Raji (cell line): ENCODE measurements around the gene DNAI2.

Source experiments
- POLR2A ChIP-seq: IDR thresholded peaks from 2 replicates; pipeline ENCODE4 v1.6.1; 2011; ENCODE audit warnings: low read depth, low read length, control low read depth; ENCODE audit not compliant: insufficient read depth

DNAI2 gene, protein sequence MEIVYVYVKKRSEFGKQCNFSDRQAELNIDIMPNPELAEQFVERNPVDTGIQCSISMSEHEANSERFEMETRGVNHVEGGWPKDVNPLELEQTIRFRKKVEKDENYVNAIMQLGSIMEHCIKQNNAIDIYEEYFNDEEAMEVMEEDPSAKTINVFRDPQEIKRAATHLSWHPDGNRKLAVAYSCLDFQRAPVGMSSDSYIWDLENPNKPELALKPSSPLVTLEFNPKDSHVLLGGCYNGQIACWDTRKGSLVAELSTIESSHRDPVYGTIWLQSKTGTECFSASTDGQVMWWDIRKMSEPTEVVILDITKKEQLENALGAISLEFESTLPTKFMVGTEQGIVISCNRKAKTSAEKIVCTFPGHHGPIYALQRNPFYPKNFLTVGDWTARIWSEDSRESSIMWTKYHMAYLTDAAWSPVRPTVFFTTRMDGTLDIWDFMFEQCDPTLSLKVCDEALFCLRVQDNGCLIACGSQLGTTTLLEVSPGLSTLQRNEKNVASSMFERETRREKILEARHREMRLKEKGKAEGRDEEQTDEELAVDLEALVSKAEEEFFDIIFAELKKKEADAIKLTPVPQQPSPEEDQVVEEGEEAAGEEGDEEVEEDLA

DNA sequence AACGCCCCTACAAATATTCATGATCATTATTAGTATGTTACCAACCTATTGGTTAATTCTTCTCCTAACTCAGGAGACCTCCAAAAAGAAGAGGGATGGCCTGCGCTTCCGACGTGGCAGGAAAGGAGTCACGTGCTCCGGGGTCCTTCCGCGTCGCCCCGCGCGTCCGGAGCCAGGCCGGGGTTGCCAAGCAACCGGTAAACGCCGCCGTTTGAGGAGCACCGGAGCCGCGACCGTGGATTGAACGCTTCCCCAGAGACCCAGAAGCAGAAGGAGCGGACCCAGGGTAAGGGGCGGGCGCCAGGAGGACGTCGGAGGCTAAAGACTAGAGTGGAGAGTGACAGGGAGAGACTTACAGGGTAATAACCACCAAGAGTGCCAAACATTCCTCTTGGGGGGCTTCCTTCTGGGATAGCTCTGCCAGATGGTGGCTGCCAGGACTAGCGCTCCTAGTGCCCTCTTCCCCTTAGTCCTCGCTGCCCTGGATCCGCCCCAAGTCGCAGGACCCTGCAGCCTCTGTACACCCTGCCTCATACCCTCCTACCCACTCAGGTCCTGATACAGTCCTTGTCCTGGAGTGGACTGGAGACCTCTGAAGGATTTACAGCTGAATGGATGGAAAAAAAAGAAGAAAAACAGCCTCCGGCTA lies at the start of gene DNAI2:
DNAI2 (plus strand) TSS at position 175 of the 649 bp plus-strand sequence. CDS start 7,584 bp downstream, outside the sequence.
- TF ChIP-seq POLR2A: no peak

DNA sequence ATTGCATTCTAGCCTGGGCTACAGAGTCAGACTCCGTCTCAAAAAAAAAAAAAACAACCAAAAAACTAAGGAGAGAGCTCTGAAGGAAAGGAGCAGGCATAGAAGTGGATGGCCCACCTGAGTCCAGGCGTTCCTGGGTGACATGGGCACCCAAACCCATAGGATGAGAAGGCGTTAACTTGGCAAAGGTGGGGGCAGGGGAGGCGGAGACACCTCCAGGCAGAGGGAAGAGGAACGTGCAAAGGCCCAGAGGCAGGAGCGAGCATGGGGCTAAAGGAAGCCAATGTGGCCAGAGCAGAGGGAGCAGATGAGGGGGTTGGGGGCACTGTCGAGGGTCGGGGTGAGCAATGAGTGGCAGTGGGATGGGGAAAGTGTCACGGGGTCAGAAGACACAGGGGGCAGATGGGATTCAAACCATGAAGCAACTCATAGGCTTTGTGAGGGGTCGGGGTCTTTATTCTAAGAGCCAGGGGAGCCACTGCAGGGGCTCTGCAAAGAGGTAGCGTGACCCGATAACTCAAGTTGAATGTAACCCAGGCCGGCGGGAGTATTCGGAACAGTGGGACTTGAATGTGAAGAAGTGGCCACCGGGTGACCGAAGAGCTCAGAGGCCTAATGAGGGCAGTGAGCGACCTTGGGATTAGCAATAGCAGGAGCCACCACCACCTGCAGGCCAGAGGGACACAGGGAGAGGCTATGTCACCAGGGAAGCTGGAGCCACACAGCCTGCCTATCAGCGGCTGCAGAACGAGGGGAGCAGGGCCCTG lies 48.9 kb upstream of the DNAI2 start:
- TF ChIP-seq POLR2A: no peak

DNA sequence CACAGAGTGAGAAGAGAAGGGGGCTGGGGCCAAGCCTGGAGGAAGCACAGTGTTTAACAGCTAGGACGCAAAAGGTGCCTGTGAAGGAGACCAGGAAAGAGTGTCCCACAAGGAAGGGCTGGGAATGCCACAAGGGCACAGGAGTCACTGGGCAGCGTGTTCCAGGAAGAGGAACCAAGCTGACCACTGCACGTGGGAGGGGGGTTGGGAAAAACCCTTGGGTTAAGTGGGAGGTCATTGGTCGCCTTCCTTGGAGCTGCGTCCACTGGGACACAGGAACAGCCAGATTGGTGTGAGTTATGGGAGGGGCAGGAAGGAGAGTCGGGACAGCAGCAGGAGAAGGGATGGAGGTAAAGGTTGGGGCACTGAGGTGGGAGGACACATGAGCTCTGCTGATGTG lies 47.8 kb upstream of the DNAI2 start:
- TF ChIP-seq POLR2A: no peak

DNA sequence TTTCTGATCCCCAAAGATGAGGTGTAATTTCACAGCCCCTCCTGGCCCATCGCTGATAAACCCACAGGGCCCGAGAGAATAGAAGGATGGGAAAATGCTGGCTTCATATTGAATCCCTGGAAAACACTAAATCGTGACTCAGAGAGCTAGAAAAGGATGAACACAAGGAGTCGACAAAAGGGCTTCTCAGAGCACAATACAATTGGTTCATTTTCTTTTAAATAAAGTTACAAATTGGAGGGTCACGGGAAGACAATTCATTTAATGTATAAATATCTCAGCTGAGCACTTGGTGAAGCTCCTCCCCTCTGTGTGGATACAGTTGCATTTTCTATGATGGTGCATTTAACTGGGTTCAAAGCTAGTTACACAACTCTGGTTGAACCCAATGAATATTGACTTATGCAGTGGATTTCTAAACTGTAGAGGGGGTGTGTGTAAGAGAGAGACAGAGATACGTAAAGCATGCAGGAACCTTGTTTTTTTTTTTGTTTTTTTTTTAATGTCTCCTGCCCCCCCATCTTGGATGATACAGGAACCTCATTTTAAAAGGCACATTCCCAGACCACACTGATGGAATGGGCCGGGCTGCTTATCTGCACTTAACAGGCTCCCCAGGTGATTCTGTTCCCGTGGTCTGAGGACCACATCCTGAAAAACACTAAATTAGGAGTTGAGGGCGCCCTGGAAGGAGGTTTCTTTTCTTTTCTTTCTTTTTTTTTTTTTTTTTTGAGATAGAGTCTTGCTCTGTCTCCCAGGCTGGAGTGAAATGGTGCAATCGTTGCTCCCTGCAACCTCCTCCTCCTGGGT lies 46.6 kb upstream of the DNAI2 start:
- TF ChIP-seq POLR2A: no peak

DNA sequence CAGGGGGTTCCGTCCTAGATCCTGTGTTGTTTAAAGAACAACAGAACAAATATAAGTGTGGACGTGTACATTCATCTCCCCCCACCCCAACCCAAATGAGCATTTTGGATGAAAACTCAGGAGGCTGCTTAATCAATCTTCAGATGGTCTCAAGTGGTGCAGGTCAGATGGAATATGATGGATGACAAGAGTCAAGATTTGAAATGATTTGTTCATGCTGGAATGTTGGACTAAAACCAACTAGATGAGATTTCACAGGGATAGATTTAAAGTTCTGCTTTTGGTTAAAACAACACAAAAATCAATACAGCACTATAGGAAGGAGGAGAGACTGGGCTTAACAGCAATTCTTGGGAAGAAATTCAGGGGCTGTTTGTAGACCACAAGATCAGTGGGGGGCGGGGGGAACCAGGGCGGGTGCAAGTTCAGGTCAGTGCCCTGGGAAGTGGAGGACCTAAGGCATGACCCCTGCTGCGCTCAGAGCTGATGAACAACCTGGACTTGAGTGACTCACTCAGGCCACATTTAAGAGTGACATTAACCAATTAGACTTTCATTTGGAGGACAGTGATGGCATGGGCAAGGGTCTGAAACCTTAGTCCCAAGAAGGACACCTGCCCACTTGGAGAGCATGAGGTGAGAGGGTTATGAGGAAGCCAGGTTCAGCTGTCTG lies 45.6 kb upstream of the DNAI2 start:
- TF ChIP-seq POLR2A: no peak

DNA sequence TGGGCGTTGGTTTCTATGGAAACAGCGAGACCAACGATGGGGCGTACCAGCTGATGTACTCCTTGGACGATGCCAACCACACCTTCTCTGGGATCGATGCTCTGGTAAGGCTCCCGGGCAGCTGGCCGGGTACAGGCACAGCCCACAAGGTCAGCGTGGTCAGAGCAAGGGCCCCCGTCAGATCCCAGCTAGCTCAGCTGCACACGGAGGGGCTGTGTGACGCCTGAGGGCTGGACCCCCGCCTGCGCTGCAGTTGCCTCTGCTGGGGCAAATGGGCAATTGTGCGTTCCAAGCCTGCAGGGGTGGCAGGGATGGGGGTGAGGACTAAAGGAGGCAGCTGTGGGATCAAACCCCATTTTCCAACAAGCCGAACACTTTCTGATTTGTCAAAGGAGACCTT lies 43.1 kb upstream of the DNAI2 start:
- no peak for TF ChIP-seq POLR2A

DNA sequence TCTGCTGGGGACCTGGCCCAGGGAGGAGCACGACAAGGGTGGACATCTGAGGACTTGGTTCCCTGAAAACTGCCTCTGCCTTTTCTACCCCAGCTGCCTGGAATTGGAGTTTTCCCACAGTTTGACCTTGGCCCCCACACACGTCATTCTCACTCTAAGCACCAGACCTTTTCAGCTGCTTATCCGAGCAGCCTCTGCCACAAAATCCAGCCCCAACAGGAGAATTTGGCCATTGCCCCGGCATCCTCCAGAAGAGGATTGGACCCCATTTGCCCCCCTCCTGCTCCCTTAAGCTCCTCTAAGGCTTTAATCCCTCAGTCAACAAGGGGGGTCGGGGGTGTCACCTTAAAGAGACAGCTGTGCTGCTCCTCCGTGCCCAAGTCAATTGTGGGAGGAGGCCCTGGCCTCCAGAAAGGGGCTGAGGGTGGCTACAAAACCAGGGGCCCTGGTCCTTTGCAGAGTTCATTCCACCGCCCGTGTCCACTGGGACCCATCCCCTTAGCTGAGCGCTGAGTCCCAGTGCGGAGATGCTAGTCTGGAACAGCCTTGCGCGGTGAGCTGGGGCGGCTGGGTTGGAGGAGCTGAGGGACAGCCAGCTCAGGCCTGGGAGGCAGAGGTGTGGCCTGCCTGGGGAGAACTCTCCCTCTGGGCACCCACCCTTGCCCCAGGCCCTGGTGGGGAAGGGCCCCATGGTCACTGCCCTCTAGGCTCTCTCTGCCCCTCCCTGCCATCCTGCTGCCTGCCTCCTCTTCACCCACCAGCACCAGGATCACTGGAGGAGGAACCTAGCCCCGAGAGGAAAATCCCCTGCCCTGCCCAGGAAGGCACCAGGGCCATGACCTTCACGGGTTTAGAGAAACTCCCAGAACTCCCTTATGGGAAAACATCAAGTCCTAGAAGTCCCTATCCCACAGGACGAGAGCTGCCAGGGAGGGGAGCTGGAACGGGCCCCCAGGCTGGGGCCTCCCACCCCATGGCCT lies 41.8 kb upstream of the DNAI2 start:
- no peak for TF ChIP-seq POLR2A

DNA sequence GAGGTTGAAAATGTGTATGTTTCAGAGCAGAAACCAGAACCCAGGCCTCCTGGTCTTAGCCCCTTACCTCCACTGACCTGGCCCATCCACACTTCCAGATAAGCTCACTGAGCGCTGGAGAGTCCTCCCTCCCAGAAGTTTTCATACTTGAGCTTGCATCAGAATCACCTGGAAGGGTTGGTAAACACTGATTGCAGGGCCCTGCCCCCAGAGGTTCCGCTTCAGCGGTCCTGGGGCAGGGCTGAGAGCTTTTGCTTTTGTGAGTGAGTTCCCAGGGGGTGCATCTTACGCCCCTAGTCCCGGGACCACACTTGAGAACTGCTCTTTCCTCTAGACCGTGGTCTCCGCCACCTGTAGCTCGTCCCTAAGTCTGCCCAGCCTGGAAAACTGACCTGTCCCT lies 40.1 kb upstream of the DNAI2 start:
- no peak for TF ChIP-seq POLR2A

DNA sequence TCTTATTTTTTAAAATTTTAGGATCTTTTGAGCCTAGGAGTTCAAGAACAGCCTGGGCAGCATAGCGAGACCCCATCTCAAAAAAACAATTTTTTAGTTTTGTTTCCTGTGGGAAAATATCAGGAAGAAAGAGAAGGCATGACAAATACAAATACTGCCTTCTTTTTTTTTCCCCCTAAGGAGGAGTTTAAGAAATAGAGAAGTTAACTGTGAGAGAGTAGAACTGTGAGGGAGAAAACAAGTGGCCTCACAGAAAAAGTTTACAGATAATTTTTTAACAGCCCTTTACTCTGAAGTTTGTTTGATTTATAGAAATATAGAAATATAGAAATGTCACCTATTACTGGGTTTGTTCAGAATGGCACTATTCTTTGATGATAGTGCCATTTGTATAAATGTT lies 39.5 kb upstream of the DNAI2 start:
- TF ChIP-seq POLR2A: no peak

DNA sequence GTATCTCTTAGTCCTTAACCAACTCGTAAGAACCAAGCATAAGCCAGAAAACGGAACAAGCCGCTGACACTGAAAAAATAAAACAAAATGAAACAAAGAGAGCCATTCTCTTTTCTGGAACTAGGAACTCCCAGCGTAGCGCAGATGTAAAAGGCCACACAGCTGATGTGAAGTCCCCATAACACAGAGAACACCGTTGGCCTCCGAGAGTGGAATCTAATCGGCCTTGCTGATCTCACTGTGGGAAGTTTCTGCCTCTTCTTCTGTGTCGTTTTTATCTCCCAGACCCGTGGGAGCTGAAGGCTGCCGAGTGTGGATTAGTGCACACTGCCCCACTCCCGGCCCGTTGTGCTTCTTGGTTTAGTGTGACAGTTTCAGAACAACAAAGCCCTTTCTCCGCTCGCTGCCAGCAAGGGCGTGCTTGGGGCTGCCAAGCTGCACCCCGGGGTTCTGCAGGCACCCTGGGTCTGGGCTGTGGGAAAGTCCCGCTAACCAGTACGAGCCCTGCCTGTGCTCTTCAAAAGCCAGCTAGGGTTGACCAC lies 38.9 kb upstream of the DNAI2 start:
- no peak for TF ChIP-seq POLR2A

DNA sequence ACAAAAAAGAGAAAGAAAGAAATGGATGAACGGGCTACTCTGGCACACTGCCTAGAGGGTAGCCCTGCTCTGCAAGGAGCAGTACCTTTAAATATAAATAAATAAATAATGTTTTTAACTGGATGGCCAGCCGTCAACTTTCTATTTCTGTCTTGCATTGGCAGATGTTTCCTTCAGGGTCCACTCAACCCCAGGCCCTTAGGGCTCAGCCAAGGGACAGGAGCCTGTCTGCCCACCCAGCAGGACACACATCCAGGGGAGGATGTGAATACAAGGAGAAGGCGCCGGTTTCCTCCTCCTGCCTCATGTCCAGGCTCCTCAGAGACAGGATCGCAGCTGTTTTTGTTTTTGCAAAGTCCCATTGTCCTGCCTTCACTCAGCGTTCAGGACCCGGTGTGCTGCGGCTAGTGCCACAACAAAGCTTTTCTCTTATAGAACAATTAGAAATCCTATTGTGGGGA lies 38.1 kb upstream of the DNAI2 start:
- TF ChIP-seq POLR2A: no peak

DNA sequence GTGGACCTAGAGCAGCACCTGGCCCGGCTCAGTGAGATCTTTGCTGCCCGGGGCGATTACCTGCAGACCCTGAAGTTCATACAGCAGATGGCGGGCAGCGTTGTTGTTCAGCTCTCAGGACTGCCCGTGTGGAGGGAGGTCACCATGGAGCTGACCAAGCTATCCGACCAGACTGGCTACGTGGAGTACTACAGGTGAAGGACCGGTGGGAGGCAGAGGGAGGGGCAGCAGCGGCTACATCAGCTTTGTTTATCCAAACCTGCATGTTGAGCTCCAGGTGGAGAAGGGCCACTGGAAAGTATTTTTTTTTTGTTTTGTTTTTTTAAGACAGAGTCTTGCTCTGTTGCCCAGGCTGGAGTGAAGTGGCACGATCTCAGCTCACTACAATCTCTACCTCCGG lies 36.7 kb upstream of the DNAI2 start:
- TF ChIP-seq POLR2A: no peak

DNA sequence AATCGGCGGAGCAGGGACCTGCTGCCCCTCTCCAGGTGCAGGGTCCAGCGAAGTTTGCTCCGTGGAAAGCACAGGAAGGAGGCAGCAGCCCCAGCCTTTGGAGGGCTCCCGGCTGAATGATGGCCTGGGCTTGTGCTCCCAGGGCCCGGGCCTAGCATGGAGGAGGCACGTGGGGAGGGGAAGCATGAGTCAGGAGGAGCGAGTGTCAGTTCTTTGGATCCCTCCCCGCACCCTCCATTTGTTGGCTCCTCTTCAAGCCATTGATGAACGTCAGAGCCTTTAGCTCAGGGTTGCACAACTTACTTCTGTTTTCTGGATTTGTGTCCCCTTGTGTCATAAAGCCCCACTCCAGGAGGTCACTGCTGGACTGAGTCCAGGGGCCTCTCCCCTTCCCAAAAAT lies 34.9 kb upstream of the DNAI2 start:
- TF ChIP-seq POLR2A: no peak

DNA sequence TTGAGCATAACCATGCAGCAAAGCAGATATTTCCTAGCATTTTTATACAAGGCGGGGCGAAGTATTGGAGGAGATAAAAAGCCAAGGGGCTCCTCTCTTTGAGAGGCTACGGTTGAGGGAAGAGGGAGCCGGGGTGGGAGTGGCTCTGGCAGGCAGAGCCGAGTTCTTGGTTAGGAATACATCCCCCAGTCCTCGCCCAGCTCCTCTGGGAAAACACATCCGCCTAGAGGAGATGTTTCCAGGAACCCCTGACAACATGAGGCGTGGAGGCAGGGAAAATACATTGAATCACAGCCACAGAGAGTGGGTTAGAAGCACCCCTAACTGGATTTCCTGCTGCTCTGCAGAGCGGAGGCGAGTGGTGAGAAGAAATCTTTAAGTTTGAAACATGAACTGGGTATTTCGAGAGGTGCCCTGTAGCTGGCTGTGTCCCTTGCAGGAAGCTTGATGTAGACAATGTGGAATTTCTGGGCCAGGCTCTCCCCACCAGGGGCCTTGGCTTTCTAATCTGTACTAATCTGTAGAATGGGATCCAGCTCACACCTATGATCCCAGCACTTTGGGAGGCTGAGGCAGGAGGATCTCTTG lies 33.3 kb upstream of the DNAI2 start:
- TF ChIP-seq POLR2A: no peak
